Motor neuron (in vitro differentiated cells): ENCODE data around the gene TPI1. TPM values are rescaled to one million over a fixed set of nuclear protein-coding genes. Genes with fewer than 3 reads are reported as not detected.

ENCODE experiments used
- ATAC-seq, 8 experiments: fragments of 200-7000 bp; cut with Tn5 transposase; replicated peaks in 6 of 8; 2 replicates each; pipeline ENCODE4 v1.8.0; 2021; ENCODE audit warnings: mild to moderate bottlenecking in 8 of 8, moderate library complexity in 8 of 8
- H3K27ac ChIP-seq, 2 donors: fragments of 250-450 bp; sonication (Bioruptor Pico); 2 replicates each; pipeline ENCODE4 v1.9.0; 2021; ENCODE audit warnings: antibody characterized with exemption in 2 of 2, mild to moderate bottlenecking in 2 of 2, moderate library complexity in 1 of 2
- H3K4me1 ChIP-seq, 2 donors: fragments of 250-450 bp; sonication (Bioruptor Pico); replicated peaks in 1 of 2; 2 replicates each; pipeline ENCODE4 v1.6.1; 2021; ENCODE audit warnings: antibody characterized with exemption in 2 of 2, mild to moderate bottlenecking in 2 of 2, moderate library complexity in 1 of 2
- H3K4me3 ChIP-seq, 5 donors: fragments of 250-450 bp; sonication (Bioruptor Pico); 2 replicates each; pipeline ENCODE4 v1.9.0; 2021; ENCODE audit warnings: antibody characterized with exemption in 5 of 5, mild to moderate bottlenecking in 5 of 5, moderate library complexity in 4 of 5
- WGBS, 10 experiments: fragments of 450-650 bp; shearing (Covaris generic); methylation state at CpG; one replicate each; pipeline ENCODE4 v1.0.0; 2022; 5-methylcytosine and 5-hydroxymethylcytosine counted together
- in situ Hi-C, 9 experiments: fragments of 400-800 bp; cut with MboI; loops; one replicate each; pipeline ENCODE4 v1.15.0; 2021; ENCODE audit warnings: low sequenced_read_pairs in 9 of 9, low pct_unique_long_range_greater_than_20kb in 2 of 9; ENCODE audit not compliant: unreplicated experiment in 9 of 9
- total RNA-seq, 8 experiments: library from RNA; unstranded; fragments of 300-600 nt; gene quantifications; 2 replicates each; pipeline versions ENCODE4 v1.2.3 to v1.2.4, GENCODE V29; 2022

Gene TPI1
- total RNA-seq, 8 experiments from 2014 or later = 544 to 781 (median 685) TPM

- 22 to 100% (median 90%) methylated on average over 1 to 3 of the region's 14 CpGs; no CpG with 5 or more reads in 6 of the 10 experiments for WGBS, 10 experiments
- ATAC-seq = no peak
These were observed 48.5 kb downstream of the TPI1 start for GRCh38 chr12:6915789-6916285.

GRCh38 chr12:6916426-6917200 is 49.3 kb downstream of the TPI1 start:
- in situ Hi-C loops = no loop called here
- H3K4me1 ChIP-seq = peaks cover 15 to 16% of the 10 kb centered on the region in 2 donors
- ATAC-seq = no peak
- no peak overlapping the region for H3K27ac ChIP-seq
- WGBS, 10 experiments = 94 to 100% (median 100%) methylated on average over 1 to 6 of the region's 11 CpGs; no CpG with 5 or more reads in 7 of the 10 experiments
- H3K4me3 ChIP-seq = peak overlapping the region in 1 of 5 donors; percentile 99

More at GRCh38 chr12:6915789-6916285, 48.5 kb downstream of the TPI1 start:
- Histone ChIP-seq H3K4me3 (peak overlapping the region; percentile 71 to 99 (median 96)), H3K27ac (no peak overlapping the region), H3K4me1 (peaks cover 15 to 16% of the 10 kb centered on the region in 2 donors)
- in situ Hi-C loops = no loop called here

GRCh38 chr12:6917491-6918231 is 50.3 kb downstream of the TPI1 start:
- in situ Hi-C loops = no loop called here
- peaks cover 15 to 16% of the 10 kb centered on the region in 2 donors for H3K4me1 ChIP-seq

GRCh38 chr12:6919588-6919987 is 52.3 kb downstream of the TPI1 start:
- in situ Hi-C loops = no loop called here

More at GRCh38 chr12:6917491-6918231, 50.3 kb downstream of the TPI1 start:
- Histone ChIP-seq H3K4me3 (no peak overlapping the region), H3K27ac (no peak overlapping the region)
- ATAC-seq = no peak
- 80 to 100% (median 92%) methylated on average over 1 to 5 of the region's 14 CpGs; no CpG with 5 or more reads in 6 of the 10 experiments for WGBS, 10 experiments

More at GRCh38 chr12:6919588-6919987, 52.3 kb downstream of the TPI1 start:
- H3K27ac ChIP-seq = no peak overlapping the region
- H3K4me1 ChIP-seq = peaks cover 12 to 19% of the 10 kb centered on the region in 2 donors
- no peak for ATAC-seq
- H3K4me3 ChIP-seq = no peak overlapping the region
- WGBS, 10 experiments = 17 to 100% (median 97%) methylated on average over 1 to 5 of the region's 7 CpGs; no CpG with 5 or more reads in 6 of the 10 experiments

Other genes starting within 250 kb of the TPI1 start
- under 1 TPM; 0.08 to 0.95 (median 0.19) TPM for gene LPAR5, start 231.6 kb upstream of the TPI1 start, total RNA-seq
- gene ACRBP, start 220.1 kb upstream of the TPI1 start, total RNA-seq = 1 to 10 TPM in 4 of 8 experiments, under 1 TPM in 4; 0.51 to 2.6 (median 1.1) TPM
- gene ING4, start 204.4 kb upstream of the TPI1 start, total RNA-seq = 100 to 1,000 TPM in 1 of 8 experiments, 10 to 100 TPM in 7; 34.3 to 108 (median 81.6) TPM
- 10 to 100 TPM; 16.9 to 48.5 (median 32.7) TPM for gene ZNF384, start 178.2 kb upstream of the TPI1 start, total RNA-seq
- gene PIANP, start 166.7 kb upstream of the TPI1 start, total RNA-seq = 1 to 10 TPM in 7 of 8 experiments, under 1 TPM in 1; 0.94 to 7.9 (median 2.8) TPM
- gene COPS7A, start 143.5 kb upstream of the TPI1 start, total RNA-seq = 100 to 1,000 TPM in 1 of 8 experiments, 10 to 100 TPM in 7; 23.0 to 115 (median 44.1) TPM
- gene MLF2, start 114.4 kb upstream of the TPI1 start, total RNA-seq = 100 to 1,000 TPM; 122 to 181 (median 151) TPM
- 100 to 1,000 TPM; 117 to 609 (median 256) TPM for gene PTMS, start 101.2 kb upstream of the TPI1 start, total RNA-seq
- gene LAG3, start 95.0 kb upstream of the TPI1 start, total RNA-seq = 1 to 10 TPM in 3 of 8 experiments, under 1 TPM in 5; 0.21 to 2.8 (median 0.66) TPM
- 1 to 10 TPM in 5 of 8 experiments, under 1 TPM in 3; 0.49 to 2.8 (median 1.1) TPM for gene CD4, start 78.0 kb upstream of the TPI1 start, total RNA-seq
- 10 to 100 TPM in 5 of 8 experiments, 1 to 10 TPM in 3; 4.8 to 48.2 (median 32.8) TPM for gene GPR162, start 45.7 kb upstream of the TPI1 start, total RNA-seq
- gene P3H3, start 39.1 kb upstream of the TPI1 start, total RNA-seq = 10 to 100 TPM in 7 of 8 experiments, 1 to 10 TPM in 1; 9.9 to 31.2 (median 17.8) TPM
- 1 to 10 TPM; 1.1 to 8.4 (median 4.5) TPM for gene GNB3, start 26.6 kb upstream of the TPI1 start, total RNA-seq
- 10 to 100 TPM in 3 of 8 experiments, 1 to 10 TPM in 5; 3.0 to 36.3 (median 6.2) TPM for gene CDCA3, start 16.2 kb upstream of the TPI1 start, total RNA-seq
- gene USP5, start 15.4 kb upstream of the TPI1 start, total RNA-seq = 100 to 1,000 TPM in 1 of 8 experiments, 10 to 100 TPM in 7; 52.3 to 122 (median 75.2) TPM
- gene SPSB2, start 5.8 kb downstream of the TPI1 start, total RNA-seq = 10 to 100 TPM in 3 of 8 experiments, 1 to 10 TPM in 5; 6.3 to 13.6 (median 8.3) TPM
- 10 to 100 TPM in 3 of 8 experiments, 1 to 10 TPM in 5; 4.1 to 51.0 (median 7.1) TPM for gene LRRC23, start 37.3 kb downstream of the TPI1 start, total RNA-seq
- gene ENO2, start 47.0 kb downstream of the TPI1 start, total RNA-seq = 100 to 1,000 TPM in 5 of 8 experiments, 1 to 10 TPM in 3; 2.6 to 399 (median 169) TPM
- 10 to 100 TPM in 6 of 8 experiments, 1 to 10 TPM in 2; 4.3 to 51.5 (median 15.8) TPM for gene ATN1, start 60.4 kb downstream of the TPI1 start, total RNA-seq
- gene RNU7-1, start 76.3 kb downstream of the TPI1 start, total RNA-seq = not detected
- 100 to 1,000 TPM; 150 to 828 (median 513) TPM for gene C12orf57, start 76.5 kb downstream of the TPI1 start, total RNA-seq
- 1 to 10 TPM in 2 of 8 experiments, under 1 TPM in 6; 0.22 to 2.4 (median 0.88) TPM for gene PTPN6, start 83.8 kb downstream of the TPI1 start, total RNA-seq
- 100 to 1,000 TPM; 146 to 327 (median 222) TPM for gene PHB2, start 103.1 kb downstream of the TPI1 start, total RNA-seq
- gene EMG1, start 103.4 kb downstream of the TPI1 start, total RNA-seq = 10 to 100 TPM; 19.5 to 53.0 (median 31.6) TPM
- 100 to 1,000 TPM in 1 of 8 experiments, 10 to 100 TPM in 5, 1 to 10 TPM in 2; 7.8 to 168 (median 19.7) TPM for gene LPCAT3, start 150.9 kb downstream of the TPI1 start, total RNA-seq
- 100 to 1,000 TPM in 3 of 8 experiments, 10 to 100 TPM in 1, 1 to 10 TPM in 4; 1.3 to 909 (median 17.9) TPM for gene C1S, start 193.2 kb downstream of the TPI1 start, total RNA-seq
- 100 to 1,000 TPM in 1 of 8 experiments, 10 to 100 TPM in 3, 1 to 10 TPM in 3, under 1 TPM in 1; 0.79 to 747 (median 6.4) TPM for gene C1R, start 224.9 kb downstream of the TPI1 start, total RNA-seq
- 10 to 100 TPM in 4 of 8 experiments, 1 to 10 TPM in 4; 1.5 to 61.5 (median 11.1) TPM for gene C1RL, start 241.7 kb downstream of the TPI1 start, total RNA-seq